ENCODE measurements around the gene TBC1D8. TPM values are rescaled to one million over a fixed set of nuclear protein-coding genes. Genes with fewer than 3 reads are reported as not detected.

TBC1D8 gene
- total and polyA plus RNA-seq, 2 experiments from 2014 or later, result 18.0 to 36.9 TPM

DNA sequence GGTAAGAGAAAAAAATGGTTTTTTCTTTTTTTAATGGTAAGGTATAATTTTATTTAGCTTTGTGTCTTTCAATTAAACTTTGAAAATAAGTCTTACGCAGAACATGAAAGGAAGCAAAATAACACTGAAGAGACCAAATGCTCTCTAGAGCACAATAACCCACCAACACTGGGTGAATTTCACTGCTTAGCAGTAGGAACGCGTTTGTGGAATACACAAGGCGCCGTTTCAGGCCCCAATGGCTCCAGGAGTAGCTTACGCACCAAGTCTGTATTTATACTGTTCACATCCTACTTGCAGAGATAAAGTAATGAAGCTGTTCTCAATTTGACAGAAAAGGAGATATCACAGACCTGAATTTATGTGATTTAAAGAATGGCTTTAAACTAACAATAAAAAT is 125.6 kb downstream of the TBC1D8 start (continued):
- TF ChIP-seq POLR2AphosphoS5 (IDR thresholded peaks at IDR 0.05; ENCODE audit: low read depth) (no peak), ZNF331 (CRISPR knock-in tag; IDR thresholded peaks at IDR 0.05; ENCODE audit: low read depth) (no peak), NANOG (IDR thresholded peaks at IDR 0.05; ENCODE audit: borderline replicate concordance) (no peak), STAT1 (IDR thresholded peaks at IDR 0.05; ENCODE audit: unreplicated experiment) (no peak)
- TF ChIP-seq, protein P1, sequence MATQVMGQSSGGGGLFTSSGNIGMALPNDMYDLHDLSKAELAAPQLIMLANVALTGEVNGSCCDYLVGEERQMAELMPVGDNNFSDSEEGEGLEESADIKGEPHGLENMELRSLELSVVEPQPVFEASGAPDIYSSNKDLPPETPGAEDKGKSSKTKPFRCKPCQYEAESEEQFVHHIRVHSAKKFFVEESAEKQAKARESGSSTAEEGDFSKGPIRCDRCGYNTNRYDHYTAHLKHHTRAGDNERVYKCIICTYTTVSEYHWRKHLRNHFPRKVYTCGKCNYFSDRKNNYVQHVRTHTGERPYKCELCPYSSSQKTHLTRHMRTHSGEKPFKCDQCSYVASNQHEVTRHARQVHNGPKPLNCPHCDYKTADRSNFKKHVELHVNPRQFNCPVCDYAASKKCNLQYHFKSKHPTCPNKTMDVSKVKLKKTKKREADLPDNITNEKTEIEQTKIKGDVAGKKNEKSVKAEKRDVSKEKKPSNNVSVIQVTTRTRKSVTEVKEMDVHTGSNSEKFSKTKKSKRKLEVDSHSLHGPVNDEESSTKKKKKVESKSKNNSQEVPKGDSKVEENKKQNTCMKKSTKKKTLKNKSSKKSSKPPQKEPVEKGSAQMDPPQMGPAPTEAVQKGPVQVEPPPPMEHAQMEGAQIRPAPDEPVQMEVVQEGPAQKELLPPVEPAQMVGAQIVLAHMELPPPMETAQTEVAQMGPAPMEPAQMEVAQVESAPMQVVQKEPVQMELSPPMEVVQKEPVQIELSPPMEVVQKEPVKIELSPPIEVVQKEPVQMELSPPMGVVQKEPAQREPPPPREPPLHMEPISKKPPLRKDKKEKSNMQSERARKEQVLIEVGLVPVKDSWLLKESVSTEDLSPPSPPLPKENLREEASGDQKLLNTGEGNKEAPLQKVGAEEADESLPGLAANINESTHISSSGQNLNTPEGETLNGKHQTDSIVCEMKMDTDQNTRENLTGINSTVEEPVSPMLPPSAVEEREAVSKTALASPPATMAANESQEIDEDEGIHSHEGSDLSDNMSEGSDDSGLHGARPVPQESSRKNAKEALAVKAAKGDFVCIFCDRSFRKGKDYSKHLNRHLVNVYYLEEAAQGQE (IDR thresholded peaks at IDR 0.05; ENCODE audit: unreplicated experiment), result no peak

DNA sequence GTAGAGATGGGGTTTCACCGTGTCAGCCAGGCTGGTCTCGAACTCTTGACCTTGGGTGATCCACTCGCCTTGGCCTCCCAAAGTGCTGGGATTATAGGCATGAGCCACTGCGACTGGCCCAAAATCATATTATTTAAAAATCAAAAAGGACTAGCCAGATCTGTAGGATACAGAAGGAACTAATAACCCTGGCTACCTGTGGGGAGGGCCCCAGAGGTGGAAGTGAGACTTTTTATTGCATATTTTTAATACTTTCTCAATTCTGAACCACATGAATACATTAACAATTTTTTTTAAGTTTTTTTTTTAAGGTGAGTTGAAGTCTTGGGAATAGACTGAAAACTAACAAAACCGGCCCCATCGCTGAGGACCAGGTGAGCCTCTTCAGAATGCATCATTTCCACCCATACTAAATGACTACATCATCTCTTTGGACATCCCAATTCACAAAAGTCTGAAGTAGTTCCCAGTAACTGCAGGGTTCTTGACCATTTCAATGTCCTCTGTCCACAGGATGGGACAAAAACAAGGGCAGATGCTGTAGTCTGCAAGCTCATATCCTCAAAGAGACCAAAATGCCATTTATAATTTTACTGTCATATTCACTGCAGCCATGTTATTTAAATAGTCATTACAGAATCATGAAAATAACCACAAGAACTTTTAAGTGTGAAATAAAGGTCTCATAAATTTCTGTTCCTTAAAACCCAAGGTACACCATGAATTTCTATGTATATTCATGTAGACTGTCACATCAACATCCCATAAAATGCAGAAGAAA is 127.7 kb downstream of the TBC1D8 start:
- no peak overlapping the region for H3K4me3 Mint-ChIP-seq
- no peaks in the 10 kb centered on the region for H3K9me3 Mint-ChIP-seq
- Histone ChIP-seq H3K4me3 (no peak overlapping the region), H3K4me1 (ENCODE audit: insufficient read depth) (peaks cover 9% of the 10 kb centered on the region), H3K4me2 (no peak overlapping the region), H4K20me1 (replicated peaks; ENCODE audit: insufficient read depth) (peaks cover 7% of the 10 kb centered on the region), H3K9me2 (ENCODE audit: insufficient read depth) (no peaks in the 10 kb centered on the region), H2AFZ (no peak overlapping the region), H3K27ac (ENCODE audit: low read depth) (no peak overlapping the region), H3K36me3 (ENCODE audit: insufficient read depth) (0 out of 2 replicates have a peak, but pooled peaks cover 5% of the 10 kb centered on the region), H3K27me3 (ENCODE audit: insufficient read depth) (no peaks in the 10 kb centered on the region), H3F3A (replicated peaks; ENCODE audit: low read depth) (0 out of 2 replicates have a peak, but pooled peaks cover 3% of the 10 kb centered on the region), H3K79me2 (replicated peaks; ENCODE audit: insufficient read depth) (no peaks in the 10 kb centered on the region; the same call in 1 of the 2 replicates)
- peaks cover 16% of the 10 kb centered on the region for H3K4me1 Mint-ChIP-seq
- H3K36me3 Mint-ChIP-seq (ENCODE audit: low read depth), result peaks cover 58% of the 10 kb centered on the region
- ATAC-seq (no peak), DNase-seq (ENCODE audit: low spot score) (no peak)
- H3K27ac Mint-ChIP-seq, result no peak overlapping the region
- no peaks in the 10 kb centered on the region for H3K27me3 Mint-ChIP-seq (ENCODE audit: insufficient read depth, low read depth, poor library complexity)
- TF ChIP-seq, protein P2, sequence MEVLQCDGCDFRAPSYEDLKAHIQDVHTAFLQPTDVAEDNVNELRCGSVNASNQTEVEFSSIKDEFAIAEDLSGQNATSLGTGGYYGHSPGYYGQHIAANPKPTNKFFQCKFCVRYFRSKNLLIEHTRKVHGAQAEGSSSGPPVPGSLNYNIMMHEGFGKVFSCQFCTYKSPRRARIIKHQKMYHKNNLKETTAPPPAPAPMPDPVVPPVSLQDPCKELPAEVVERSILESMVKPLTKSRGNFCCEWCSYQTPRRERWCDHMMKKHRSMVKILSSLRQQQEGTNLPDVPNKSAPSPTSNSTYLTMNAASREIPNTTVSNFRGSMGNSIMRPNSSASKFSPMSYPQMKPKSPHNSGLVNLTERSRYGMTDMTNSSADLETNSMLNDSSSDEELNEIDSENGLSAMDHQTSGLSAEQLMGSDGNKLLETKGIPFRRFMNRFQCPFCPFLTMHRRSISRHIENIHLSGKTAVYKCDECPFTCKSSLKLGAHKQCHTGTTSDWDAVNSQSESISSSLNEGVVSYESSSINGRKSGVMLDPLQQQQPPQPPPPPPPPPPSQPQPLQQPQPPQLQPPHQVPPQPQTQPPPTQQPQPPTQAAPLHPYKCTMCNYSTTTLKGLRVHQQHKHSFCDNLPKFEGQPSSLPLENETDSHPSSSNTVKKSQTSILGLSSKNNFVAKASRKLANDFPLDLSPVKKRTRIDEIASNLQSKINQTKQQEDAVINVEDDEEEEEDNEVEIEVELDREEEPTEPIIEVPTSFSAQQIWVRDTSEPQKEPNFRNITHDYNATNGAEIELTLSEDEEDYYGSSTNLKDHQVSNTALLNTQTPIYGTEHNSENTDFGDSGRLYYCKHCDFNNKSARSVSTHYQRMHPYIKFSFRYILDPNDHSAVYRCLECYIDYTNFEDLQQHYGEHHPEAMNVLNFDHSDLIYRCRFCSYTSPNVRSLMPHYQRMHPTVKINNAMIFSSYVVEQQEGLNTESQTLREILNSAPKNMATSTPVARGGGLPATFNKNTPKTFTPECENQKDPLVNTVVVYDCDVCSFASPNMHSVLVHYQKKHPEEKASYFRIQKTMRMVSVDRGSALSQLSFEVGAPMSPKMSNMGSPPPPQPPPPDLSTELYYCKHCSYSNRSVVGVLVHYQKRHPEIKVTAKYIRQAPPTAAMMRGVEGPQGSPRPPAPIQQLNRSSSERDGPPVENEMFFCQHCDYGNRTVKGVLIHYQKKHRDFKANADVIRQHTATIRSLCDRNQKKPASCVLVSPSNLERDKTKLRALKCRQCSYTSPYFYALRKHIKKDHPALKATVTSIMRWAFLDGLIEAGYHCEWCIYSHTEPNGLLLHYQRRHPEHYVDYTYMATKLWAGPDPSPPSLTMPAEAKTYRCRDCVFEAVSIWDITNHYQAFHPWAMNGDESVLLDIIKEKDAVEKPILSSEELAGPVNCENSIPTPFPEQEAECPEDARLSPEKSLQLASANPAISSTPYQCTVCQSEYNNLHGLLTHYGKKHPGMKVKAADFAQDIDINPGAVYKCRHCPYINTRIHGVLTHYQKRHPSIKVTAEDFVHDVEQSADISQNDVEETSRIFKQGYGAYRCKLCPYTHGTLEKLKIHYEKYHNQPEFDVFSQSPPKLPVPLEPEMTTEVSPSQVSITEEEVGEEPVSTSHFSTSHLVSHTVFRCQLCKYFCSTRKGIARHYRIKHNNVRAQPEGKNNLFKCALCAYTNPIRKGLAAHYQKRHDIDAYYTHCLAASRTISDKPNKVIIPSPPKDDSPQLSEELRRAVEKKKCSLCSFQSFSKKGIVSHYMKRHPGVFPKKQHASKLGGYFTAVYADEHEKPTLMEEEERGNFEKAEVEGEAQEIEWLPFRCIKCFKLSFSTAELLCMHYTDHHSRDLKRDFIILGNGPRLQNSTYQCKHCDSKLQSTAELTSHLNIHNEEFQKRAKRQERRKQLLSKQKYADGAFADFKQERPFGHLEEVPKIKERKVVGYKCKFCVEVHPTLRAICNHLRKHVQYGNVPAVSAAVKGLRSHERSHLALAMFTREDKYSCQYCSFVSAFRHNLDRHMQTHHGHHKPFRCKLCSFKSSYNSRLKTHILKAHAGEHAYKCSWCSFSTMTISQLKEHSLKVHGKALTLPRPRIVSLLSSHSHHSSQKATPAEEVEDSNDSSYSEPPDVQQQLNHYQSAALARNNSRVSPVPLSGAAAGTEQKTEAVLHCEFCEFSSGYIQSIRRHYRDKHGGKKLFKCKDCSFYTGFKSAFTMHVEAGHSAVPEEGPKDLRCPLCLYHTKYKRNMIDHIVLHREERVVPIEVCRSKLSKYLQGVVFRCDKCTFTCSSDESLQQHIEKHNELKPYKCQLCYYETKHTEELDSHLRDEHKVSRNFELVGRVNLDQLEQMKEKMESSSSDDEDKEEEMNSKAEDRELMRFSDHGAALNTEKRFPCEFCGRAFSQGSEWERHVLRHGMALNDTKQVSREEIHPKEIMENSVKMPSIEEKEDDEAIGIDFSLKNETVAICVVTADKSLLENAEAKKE (CRISPR knock-in tag; IDR thresholded peaks at IDR 0.05), result no peak
- TF ChIP-seq NANOG (IDR thresholded peaks at IDR 0.05; ENCODE audit: borderline replicate concordance) (no peak), EZH2phosphoT487 (IDR thresholded peaks at IDR 0.05; ENCODE audit: unreplicated experiment) (no peak), EZH2 (IDR thresholded peaks at IDR 0.05; ENCODE audit: low read depth, unreplicated experiment) (no peak), ZNF331 (CRISPR knock-in tag; IDR thresholded peaks at IDR 0.05; ENCODE audit: low read depth) (no peak), STAT1 (IDR thresholded peaks at IDR 0.05; ENCODE audit: unreplicated experiment) (no peak)
- TF ChIP-seq, protein P1 (IDR thresholded peaks at IDR 0.05; ENCODE audit: unreplicated experiment), result no peak

Data from GM23338 (cell line).